IPS-18a (cell line): ENCODE measurements around the gene ZNF428.
"Not testable (repeated sequence)": the region's sequence is repeated elsewhere in the genome, so short reads cannot be mapped to it uniquely, and the experiment has no call there.

Source experiments
- H3K27ac ChIP-seq: one replicate; pipeline ENCODE4 v1.5.1; 2013; ENCODE audit warnings: low read length
- H3K27me3 ChIP-seq: one replicate; pipeline ENCODE4 v1.6.1; 2013; ENCODE audit warnings: mild to moderate bottlenecking, low read length; ENCODE audit not compliant: control insufficient read depth, insufficient read depth
- H3K36me3 ChIP-seq: one replicate; pipeline ENCODE4 v1.6.1; 2013; ENCODE audit warnings: low read depth, low read length; ENCODE audit not compliant: control insufficient read depth
- H3K4me1 ChIP-seq: one replicate; pipeline ENCODE4 v1.6.1; 2013; ENCODE audit warnings: low read depth, low read length; ENCODE audit not compliant: control insufficient read depth
- H3K4me3 ChIP-seq: one replicate; pipeline ENCODE4 v1.5.1; 2013; ENCODE audit warnings: low read length
- H3K9ac ChIP-seq: one replicate; pipeline ENCODE4 v1.6.1; 2013; ENCODE audit warnings: mild to moderate bottlenecking, low read length, moderate library complexity
- H3K9me3 ChIP-seq: one replicate; pipeline ENCODE4 v1.6.1; 2013; ENCODE audit warnings: low read depth, low read length; ENCODE audit not compliant: control insufficient read depth

The ZNF428 gene

DNA sequence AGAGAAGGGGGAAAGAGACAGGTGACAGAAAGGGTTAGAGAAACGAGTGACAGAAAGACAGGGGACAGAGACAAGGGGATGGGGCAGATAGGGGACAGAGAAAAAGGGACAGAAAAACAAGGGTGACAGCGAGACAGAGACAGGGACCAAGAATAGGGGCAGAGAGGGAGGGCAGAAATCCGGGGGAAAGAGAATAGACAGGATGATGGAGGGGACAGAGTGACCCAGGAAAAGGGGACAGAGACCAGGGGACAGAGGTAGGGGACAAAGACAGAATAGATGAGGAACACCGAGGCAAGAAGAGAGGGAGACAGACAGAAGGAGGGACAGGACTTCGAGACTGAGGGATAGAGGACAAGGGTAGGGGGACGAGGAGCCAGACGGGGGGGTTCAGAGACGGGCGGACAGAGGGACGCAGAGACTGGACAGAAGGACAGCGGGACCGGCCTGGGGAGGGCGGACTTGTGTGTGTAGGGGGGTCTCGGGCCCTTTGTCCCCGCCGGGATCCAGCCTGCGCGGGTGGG lies 19.6 kb upstream of the ZNF428 start:
- H3K27ac ChIP-seq, result no peak overlapping the region
- H3K9me3 ChIP-seq, result no peaks in the 10 kb centered on the region
- H3K4me3 ChIP-seq, result peak overlapping the region; percentile 72
- H3K9ac ChIP-seq, result peak overlapping the region; percentile 49
- H3K4me1 ChIP-seq, result peaks cover 10% of the 10 kb centered on the region
- H3K36me3 ChIP-seq, result no peaks in the 10 kb centered on the region
- H3K27me3 ChIP-seq, result peaks cover 46% of the 10 kb centered on the region

DNA sequence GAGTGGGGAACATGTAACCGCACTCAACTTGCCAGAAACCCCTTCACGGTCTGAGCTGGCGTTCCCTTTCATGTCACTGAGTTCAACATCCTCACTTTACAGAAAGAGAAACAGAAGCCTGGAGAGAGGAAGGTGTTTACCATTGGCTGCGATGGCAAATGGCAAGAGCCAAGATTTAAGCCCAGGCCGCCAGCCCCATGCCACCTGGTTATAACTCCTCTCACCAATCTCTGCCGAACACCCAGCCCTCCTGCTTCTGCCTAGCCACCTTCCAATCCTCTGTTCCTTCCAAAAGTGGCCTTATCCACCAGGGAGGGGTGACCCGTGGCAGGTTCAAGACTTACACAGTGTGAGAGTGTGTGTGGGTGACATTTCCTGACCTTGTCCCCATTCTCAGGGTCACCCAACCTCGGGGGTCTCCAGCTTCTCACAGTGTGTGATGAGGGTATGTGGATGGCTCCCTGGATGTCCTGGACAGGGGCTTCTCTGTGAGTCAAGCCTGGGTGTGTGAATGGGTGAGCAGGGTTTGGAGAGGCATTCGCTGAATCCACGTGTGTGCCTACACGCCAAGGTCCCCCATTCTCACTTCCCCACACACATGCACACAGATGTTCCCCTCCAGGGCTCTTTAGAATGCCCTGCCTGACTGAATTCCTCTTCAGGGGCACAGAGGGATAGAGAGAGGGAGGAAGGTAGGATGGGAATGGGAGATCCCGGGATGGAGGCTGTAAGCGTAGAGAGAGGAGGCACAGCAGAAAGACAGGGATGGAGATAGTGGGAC lies 19.0 kb upstream of the ZNF428 start:
- H3K9ac ChIP-seq, result peak overlapping the region; percentile 49
- peaks cover 11% of the 10 kb centered on the region for H3K4me1 ChIP-seq
- no peak overlapping the region for H3K27ac ChIP-seq
- peaks cover 46% of the 10 kb centered on the region for H3K27me3 ChIP-seq
- no peaks in the 10 kb centered on the region for H3K36me3 ChIP-seq
- H3K4me3 ChIP-seq, result peak overlapping the region; percentile 72
- no peaks in the 10 kb centered on the region for H3K9me3 ChIP-seq

DNA sequence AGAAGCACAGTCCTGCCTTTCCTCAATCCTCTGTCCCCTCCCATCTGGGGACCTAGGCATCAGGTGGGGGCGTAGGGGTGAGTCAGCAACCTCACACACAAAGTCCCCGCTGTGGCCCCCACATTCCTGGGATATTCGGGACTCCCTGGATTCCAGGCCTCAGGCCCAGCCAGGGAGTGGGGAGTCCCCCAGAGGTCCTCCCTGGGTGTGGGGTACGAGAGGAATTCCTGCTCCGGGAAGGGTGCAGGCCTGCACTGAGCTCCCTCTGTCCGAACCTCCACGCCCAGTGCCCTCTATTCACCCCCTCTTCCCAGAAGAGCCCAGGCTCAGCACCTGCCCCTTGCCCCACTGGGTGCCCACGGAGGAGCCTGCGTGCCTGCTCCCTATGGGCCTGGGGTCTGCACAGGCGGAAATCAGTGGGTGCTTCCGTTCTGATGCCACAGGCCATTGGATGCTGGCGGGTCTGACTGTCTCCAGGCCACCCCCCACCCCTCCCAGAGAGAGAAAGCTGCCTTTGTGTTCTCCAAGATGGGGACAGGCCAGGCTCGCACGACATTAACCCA lies 16.8 kb upstream of the ZNF428 start:
- Histone ChIP-seq H3K27me3 (peaks cover 39% of the 10 kb centered on the region), H3K9ac (no peak overlapping the region), H3K36me3 (no peaks in the 10 kb centered on the region)

DNA sequence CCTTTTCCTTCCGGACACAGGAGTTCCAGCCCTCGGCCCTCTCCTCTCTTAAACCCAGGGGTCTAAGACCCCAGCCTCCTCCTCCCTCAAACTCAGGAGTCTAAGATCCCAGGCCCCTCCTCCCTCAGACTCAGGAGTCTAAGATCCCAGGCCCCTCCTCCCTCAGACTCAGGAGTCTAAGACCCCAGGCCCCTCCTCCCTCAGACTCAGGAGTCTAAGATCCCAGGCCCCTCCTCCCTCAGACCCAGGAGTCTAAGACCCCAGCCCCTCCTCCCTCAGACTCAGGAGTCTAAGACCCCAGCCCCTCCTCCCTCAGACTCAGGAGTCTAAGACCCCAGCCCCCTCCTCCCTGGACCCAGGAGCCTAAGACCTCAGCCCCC lies 16.1 kb upstream of the ZNF428 start:
- not testable (repeated sequence) for H3K9me3 ChIP-seq, H3K27ac ChIP-seq, H3K9ac ChIP-seq, H3K36me3 ChIP-seq
- peak overlapping the region; percentile 41 for H3K4me3 ChIP-seq
- H3K4me1 ChIP-seq, result peaks cover 11% of the 10 kb centered on the region
- H3K27me3 ChIP-seq, result peaks cover 33% of the 10 kb centered on the region

More for the DNA sequence above, 16.8 kb upstream of the ZNF428 start:
- no peak overlapping the region for H3K4me3 ChIP-seq
- peaks cover 11% of the 10 kb centered on the region for H3K4me1 ChIP-seq
- no peaks in the 10 kb centered on the region for H3K9me3 ChIP-seq
- no peak overlapping the region for H3K27ac ChIP-seq

DNA sequence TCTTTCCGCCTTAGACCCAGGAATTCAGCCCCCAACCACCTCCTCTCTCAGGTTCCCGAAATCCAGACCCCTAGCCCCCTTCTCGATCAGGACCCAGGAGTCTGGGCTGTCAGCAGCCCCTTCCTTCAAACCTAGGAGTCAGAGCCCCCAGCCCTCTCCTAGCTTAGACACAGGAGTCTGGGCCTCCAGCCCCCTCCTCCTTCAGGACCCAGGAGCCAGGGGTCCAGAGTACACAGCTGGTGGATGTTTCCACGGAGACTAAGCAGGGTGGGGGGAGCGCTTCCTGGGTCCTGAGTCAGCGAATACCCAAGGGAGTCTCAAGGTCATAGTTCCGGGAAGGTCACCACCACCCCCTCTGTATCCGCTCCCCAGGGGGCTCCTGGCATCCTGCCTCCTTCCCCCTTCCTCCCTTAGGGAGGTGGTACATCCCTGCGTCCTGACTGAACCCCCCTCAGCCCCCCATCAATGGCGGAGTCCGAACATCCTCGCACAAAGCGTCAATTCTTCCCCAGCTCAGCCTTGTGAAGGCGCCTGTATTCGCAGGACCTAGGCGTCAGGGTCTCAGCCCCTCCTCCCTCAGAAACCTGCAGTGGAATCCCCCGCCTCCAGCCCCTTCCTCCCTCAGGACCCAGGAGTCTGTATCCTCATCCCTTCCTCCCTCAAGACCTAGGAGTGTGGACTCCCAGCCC lies 15.6 kb upstream of the ZNF428 start:
- Histone ChIP-seq H3K4me3 (peak overlapping the region; percentile 41), H3K4me1 (peaks cover 11% of the 10 kb centered on the region), H3K27me3 (peaks cover 27% of the 10 kb centered on the region), H3K9ac (peak overlapping the region; percentile 57), H3K9me3 (no peaks in the 10 kb centered on the region), H3K27ac (no peak overlapping the region), H3K36me3 (no peaks in the 10 kb centered on the region)

DNA sequence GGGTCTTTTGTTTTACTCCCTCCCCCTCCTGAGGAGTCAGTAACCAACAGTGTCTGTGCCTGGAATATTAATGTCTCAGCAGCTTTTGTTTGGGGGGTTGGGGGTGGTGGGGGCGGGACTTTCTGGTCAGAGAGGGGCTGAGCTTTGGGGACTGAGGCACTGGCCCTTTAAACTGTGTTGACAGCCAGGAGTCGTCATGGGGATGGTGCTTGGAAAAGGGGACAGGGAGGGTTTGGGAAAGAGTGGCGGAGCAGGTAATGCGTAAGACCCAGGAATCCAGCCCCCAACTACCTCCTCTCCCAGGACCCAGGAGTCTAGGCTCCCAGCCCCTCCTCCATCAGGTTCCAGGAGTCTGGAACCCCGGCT lies 15.1 kb upstream of the ZNF428 start:
- Histone ChIP-seq H3K27me3 (peaks cover 26% of the 10 kb centered on the region), H3K4me1 (peaks cover 11% of the 10 kb centered on the region), H3K9me3 (no peaks in the 10 kb centered on the region), H3K4me3 (peak overlapping the region; percentile 41), H3K36me3 (no peaks in the 10 kb centered on the region), H3K27ac (no peak overlapping the region), H3K9ac (peak overlapping the region; percentile 57)

DNA sequence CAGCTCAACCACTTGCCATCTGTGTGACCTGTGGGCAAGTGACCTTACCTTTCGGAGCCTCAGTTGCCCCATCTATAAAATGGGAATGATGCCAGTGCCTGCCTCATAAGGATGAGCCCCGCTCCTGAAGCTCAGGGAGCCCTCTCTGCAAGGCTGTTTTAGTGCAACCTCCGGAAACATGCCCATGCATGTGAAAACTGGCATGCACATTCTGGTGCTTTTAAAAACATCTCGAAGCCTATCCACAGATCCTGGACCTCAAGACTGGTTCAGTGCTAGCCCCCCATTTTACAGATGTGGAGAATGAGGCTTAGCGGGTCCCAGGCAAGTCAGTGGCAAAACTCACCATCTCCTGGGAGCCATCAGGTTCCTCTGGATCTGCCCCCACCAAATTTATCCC lies 14.6 kb upstream of the ZNF428 start:
- no peak overlapping the region for H3K9ac ChIP-seq
- H3K36me3 ChIP-seq, result no peaks in the 10 kb centered on the region
- H3K27ac ChIP-seq, result no peak overlapping the region
- H3K9me3 ChIP-seq, result no peaks in the 10 kb centered on the region
- H3K4me1 ChIP-seq, result peaks cover 10% of the 10 kb centered on the region
- no peak overlapping the region for H3K4me3 ChIP-seq
- H3K27me3 ChIP-seq, result peaks cover 23% of the 10 kb centered on the region

DNA sequence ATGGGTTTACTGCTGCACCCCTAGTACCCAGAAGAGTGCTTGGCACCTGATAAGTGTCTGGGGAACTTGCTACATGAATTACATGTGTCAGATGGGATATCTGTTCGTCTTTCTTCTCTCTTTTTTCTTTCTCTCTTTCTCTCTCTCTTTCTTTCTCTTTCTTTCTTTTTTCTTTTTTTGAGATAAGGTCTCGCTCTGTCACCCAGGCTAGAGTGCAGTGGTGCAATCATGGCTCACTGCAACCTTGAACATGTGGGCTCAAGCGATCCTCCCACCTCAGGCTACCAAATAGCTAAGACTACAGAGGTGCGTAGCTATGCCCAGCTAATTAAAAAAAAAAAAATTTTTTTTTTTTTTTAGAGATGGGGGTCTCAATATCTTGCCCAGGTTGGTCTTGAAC lies 14.1 kb upstream of the ZNF428 start:
- Histone ChIP-seq H3K9me3 (no peaks in the 10 kb centered on the region), H3K27ac (no peak overlapping the region), H3K4me1 (peaks cover 7% of the 10 kb centered on the region), H3K36me3 (no peaks in the 10 kb centered on the region), H3K27me3 (peaks cover 17% of the 10 kb centered on the region), H3K9ac (no peak overlapping the region), H3K4me3 (no peak overlapping the region)

DNA sequence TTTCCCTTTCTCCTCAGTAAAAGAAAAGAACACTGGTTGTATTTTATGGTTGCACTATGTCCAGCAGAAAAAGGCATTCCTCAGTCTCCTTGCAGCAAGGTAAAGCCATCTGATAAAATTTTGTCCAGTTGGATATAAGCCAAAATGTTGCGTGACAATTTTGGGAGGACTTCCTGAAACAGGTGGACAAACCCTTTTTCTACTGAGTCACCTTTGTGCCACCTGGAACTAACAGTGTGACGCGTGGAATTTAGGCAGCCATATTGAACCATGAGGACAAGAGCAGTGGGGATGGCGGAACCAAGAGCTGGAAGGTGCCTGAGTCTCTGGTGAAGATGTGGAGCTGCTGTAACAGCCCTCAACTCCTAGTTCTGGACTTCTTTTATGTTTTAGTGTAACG lies 12.1 kb upstream of the ZNF428 start:
- no peaks in the 10 kb centered on the region for H3K27me3 ChIP-seq
- no peak overlapping the region for H3K9ac ChIP-seq
- no peak overlapping the region for H3K4me3 ChIP-seq
- H3K36me3 ChIP-seq, result no peaks in the 10 kb centered on the region
- H3K27ac ChIP-seq, result no peak overlapping the region
- peaks cover 7% of the 10 kb centered on the region for H3K4me1 ChIP-seq
- H3K9me3 ChIP-seq, result no peaks in the 10 kb centered on the region

DNA sequence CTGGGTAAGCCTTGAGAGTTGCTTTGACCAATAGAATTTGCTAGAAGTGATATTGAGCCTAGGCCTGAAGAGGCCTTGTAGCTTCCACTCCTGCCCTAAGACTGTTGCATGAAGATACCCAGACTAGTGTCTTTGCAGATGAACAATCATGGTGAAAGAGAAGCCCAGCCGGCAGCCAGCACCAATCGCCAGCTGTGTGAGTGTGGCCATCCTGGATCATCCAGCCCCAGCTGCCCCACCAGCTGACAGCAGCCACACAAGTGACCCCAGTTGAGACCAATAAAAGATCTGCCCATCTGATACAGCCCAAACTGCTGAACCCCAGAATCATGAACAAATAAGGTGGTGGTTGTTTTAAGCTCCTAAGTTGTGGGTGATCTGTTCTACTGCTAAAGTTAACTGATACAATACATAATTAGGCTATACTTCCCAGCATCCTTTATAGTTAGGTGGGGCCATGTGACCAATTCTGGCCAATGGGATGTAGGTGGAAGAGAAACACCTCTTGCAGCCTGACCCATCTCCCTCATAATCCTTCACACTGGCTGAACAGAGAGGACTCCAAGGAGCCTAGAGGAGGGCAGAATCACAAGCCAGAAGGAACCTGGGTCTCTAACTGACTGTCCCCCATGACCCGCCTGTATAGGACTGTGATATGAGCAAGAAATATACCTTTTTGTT lies 9.4 kb upstream of the ZNF428 start:
- no peaks in the 10 kb centered on the region for H3K27me3 ChIP-seq
- H3K36me3 ChIP-seq, result no peaks in the 10 kb centered on the region
- no peaks in the 10 kb centered on the region for H3K9me3 ChIP-seq
- H3K9ac ChIP-seq, result no peak overlapping the region
- no peak overlapping the region for H3K27ac ChIP-seq
- H3K4me3 ChIP-seq, result no peak overlapping the region
- peaks cover 4% of the 10 kb centered on the region for H3K4me1 ChIP-seq

DNA sequence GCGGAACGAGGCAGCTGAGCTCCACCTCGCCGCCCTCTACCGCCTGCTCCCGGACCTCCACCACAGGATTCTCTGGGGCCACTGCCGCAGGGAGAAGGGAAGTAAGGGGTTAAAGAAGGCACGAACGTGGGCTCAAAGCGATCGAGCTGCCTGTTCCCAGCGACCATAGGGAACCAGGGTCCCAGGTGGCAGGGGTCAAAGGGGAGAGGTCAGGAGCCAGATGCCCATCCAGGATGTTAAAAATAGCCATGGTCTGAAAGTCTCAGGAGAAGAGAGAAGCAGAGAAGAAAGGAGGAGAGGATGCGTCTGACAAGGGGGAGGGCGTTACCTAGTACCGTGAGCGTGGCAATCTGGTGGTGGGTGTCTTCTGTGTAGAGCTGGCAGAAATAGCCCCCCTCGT lies 7.4 kb upstream of the ZNF428 start:
- Histone ChIP-seq H3K4me1 (peaks cover 4% of the 10 kb centered on the region), H3K9me3 (no peaks in the 10 kb centered on the region), H3K27ac (no peak overlapping the region), H3K9ac (no peak overlapping the region), H3K4me3 (no peak overlapping the region), H3K36me3 (no peaks in the 10 kb centered on the region), H3K27me3 (no peaks in the 10 kb centered on the region)
